Stimulated activated naive CD8-positive, alpha-beta T cell treated with anti-CD3 and anti-CD28 coated beads, Interleukin-15, Interleukin-2, amounts not matched to agents 100 U/mL and 50 U/mL, for 24 hours (primary cell): Measurements from ENCODE around the gene FAM90A26.
"Not testable (repeated sequence)": the region's sequence is repeated elsewhere in the genome, so short reads cannot be mapped to it uniquely, and the experiment has no call there.

Experiments
- ATAC-seq: fragments of 150-1000 bp; cut with Tn5 transposase; one replicate; pipeline ENCODE4 v1.10.0; 2021
- DNase-seq: peaks from one replicate; pipeline ENCODE4 v3.0.0; 2021

FAM90A26 gene

DNA sequence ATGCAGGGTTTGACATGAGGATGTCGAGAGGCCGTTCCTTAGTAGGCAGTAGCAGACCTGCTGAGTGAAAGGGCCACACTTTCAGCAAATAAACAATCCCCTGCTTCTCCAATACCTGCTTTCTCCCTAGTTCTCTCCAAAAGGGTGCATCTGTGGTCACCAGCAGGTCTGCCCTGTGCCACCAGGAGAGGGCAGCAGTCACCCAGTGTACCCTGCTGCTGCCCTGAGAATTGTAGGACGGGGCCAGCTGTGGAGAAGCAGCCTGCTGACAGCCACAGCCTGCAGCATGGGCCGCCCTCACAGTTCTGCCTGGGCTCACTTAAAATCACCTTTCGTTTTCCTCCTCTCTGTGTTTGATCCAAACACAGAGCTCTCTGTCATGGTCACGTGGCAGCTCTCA, 11.8 kb upstream of the FAM90A26 start:
- not testable (repeated sequence) for DNase-seq, ATAC-seq

DNA sequence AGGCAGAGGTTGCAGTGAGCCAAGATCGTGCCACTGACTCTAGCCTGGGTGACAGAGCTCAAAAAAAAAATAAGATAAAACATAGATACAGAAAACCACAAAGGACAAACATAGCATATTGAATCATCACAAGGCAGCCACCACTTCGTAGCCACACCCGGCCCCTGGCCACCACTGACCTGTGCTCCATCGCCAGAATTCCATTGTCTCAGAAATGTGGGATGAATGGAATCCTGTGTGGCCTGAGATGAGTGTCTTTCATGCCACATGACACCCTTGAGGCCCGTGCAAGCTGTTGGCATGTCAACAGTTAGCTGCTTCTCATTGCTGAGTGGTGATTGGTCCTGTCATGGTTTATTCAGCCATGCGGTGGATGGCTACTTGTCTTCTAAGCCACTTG, 10.2 kb upstream of the FAM90A26 start:
- not testable (repeated sequence) for DNase-seq, ATAC-seq

DNA sequence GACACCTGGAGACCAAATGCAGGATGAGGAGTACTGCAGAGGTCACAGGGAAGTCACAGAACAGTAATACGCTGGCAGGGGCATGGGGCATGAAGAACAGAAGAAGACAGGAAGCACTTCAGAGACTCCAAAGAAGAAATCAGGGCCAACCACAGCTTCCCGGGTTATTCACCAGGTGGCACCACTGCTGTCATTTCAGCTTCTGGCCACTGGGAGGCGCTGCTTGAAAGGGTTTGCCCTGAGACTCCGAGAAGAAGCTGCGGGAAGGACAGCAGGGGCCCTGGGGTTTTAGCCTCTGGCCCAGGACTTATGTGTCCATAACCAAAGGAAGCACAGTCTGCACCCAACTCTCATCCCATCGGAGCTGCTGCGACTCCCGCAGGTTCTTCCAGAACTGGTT, 4.2 kb upstream of the FAM90A26 start:
- not testable (repeated sequence) for DNase-seq

GRCh38 chr4:9210357-9210756, 40.1 kb downstream of the FAM90A26 start, which contains the start of gene USP17L10:
Gene USP17L10, plus strand, starts transcription at chr4:9210657. Its CDS starts 0 bp downstream, at chr4:9210657.
- ATAC-seq, DNase-seq: not testable (repeated sequence)

More for the DNA sequence above, 4.2 kb upstream of the FAM90A26 start:
- not testable (repeated sequence) for ATAC-seq

DNA sequence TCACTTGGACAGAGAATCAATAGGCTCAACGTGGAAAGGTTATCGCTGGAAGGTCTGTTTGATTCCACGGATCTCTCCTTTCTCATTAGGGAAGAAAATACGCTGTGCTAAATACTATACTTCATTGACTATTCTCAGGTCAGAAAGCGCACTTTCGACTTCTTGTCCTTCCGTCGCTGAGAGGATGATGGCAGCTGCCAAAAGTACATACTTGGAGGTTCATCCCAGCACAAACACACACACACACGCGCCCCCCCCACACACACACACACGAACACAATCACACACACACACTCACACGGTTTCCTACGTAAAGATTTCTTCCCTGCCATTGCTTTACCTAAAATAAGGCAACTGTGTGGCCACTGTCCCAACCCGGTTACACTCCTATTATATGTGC, 44.5 kb downstream of the FAM90A26 start:
- DNase-seq, ATAC-seq: not testable (repeated sequence)

DNA sequence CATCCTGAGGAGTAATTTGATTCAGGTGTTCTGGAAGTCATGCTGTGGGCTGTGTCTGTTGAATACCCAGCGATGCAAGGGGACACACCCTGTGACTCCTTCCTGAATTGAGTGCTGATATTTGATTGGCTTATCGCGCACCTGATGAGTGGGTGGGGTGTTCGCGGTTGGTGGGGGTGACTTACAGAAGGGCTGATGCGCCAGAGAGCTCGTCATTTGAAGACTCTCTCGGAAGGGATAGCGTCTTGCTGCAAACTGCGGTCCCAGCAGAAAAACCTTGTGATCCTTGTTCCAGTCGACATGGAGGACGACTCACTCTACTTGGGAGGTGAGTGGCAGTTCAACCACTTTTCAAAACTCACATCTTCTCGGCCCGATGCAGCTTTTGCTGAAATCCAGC, 44.9 kb downstream of the FAM90A26 start, which contains the start of gene USP17L11:
Gene USP17L11 (plus strand): TSS at position 301 of the 400 bp plus-strand sequence. CDS start 0 bp downstream, at position 301.
- not testable (repeated sequence) for ATAC-seq, DNase-seq

DNA sequence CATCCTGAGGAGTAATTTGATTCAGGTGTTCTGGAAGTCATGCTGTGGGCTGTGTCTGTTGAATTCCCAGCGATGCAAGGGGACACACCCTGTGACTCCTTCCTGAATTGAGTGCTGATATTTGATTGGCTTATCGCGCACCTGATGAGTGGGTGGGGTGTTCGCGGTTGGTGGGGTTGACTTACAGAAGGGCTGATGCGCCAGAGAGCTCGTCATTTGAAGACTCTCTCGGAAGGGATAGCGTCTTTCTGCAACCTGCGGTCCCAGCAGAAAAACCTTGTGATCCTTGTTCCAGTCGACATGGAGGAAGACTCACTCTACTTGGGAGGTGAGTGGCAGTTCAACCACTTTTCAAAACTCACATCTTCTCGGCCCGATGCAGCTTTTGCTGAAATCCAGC, 49.6 kb downstream of the FAM90A26 start, which contains the start of gene USP17L12:
Gene USP17L12 (plus strand): TSS at position 301 of the 400 bp plus-strand sequence. CDS start 0 bp downstream, at position 301.
- not testable (repeated sequence) for DNase-seq, ATAC-seq

DNA sequence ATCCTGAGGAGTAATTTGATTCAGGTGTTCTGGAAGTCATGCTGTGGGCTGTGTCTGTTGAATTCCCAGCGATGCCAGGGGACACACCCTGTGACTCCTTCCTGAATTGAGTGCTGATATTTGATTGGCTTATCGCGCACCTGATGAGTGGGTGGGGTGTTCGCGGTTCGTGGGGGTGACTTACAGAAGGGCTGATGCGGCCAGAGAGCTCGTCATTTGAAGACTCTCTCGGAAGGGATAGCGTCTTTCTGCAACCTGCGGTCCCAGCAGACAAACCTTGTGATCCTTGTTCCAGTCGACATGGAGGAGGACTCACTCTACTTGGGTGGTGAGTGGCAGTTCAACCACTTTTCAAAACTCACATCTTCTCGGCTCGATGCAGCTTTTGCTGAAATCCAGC, 54.4 kb downstream of the FAM90A26 start, which contains the start of gene USP17L13:
Gene USP17L13 (plus strand): TSS at position 301 of the 400 bp plus-strand sequence. CDS start 0 bp downstream, at position 301.
- not testable (repeated sequence) for ATAC-seq, DNase-seq
